Activated B cell treated with CpG ODN at 0.5 μM for 24 hours (primary cell): Measurements from ENCODE around the gene AGFG2. TPM values are rescaled to one million over a fixed set of nuclear protein-coding genes. Genes with fewer than 3 reads are reported as not detected.

Source experiments
- ATAC-seq: fragments of 200-7000 bp; cut with Tn5 transposase; one replicate; pipeline ENCODE4 v1.10.0; 2021; ENCODE audit warnings: low read depth, mild to moderate bottlenecking, moderate library complexity
- CTCF ChIA-PET: fragments of 350-600 bp; sonication (Branson Sonifier 250); formaldehyde crosslinking; loops from one replicate; lab custom pipeline; 2021; ENCODE audit warnings: antibody characterized with exemption; lab: Charles Lee
- POLR2A ChIA-PET: fragments of 350-600 bp; sonication (Branson Sonifier 250); formaldehyde crosslinking; loops from one replicate; lab custom pipeline; 2021; ENCODE audit warnings: antibody characterized with exemption; lab: Charles Lee
- DNase-seq: peaks from one replicate; pipeline ENCODE4 v3.0.0; 2022
- H3K27ac Mint-ChIP-seq: one replicate; pipeline ENCODE4 v1.8.0; 2020; ENCODE audit warnings: mixed read lengths
- H3K27me3 Mint-ChIP-seq: one replicate; pipeline ENCODE4 v1.8.0; 2021; ENCODE audit warnings: mixed read lengths
- H3K36me3 Mint-ChIP-seq: one replicate; pipeline ENCODE4 v1.8.0; 2021; ENCODE audit warnings: low read depth, mixed read lengths
- H3K4me1 Mint-ChIP-seq: one replicate; pipeline ENCODE4 v1.8.0; 2021; ENCODE audit warnings: mixed read lengths
- H3K4me3 Mint-ChIP-seq: one replicate; pipeline ENCODE4 v1.8.0; 2020; ENCODE audit warnings: mild to moderate bottlenecking, mixed read lengths
- H3K9me3 Mint-ChIP-seq: one replicate; pipeline ENCODE4 v1.8.0; 2020; ENCODE audit warnings: mixed read lengths
- CTCF ChIP-seq: fragments of 200-600 bp; IDR thresholded peaks from one replicate; pipeline ENCODE4 v1.8.0; 2022; ENCODE audit warnings: antibody characterized with exemption, mild to moderate bottlenecking
- intact Hi-C: fragments of 100-400 bp; cut with micrococcal nuclease; formaldehyde crosslinking; loops from one replicate; pipeline ENCODE4 v1.15.1; 2024
- total RNA-seq: library from RNA; stranded (reverse); gene quantifications from 2 replicates; pipeline ENCODE4 v1.2.3, GENCODE V29; 2022

AGFG2 gene
- total RNA-seq, 1 donor from 2014 or later: 9.5 TPM

GRCh38 chr7:100591596-100591995, 52.6 kb downstream of the AGFG2 start:
- no peak overlapping the region for H3K4me3 Mint-ChIP-seq
- H3K36me3 Mint-ChIP-seq: peaks cover under 1% of the 10 kb centered on the region
- CTCF ChIA-PET: no interaction called here

GRCh38 chr7:100595188-100595587, 56.2 kb downstream of the AGFG2 start:
- ATAC-seq: no peak
- ChIA-PET CTCF (no interaction called here), POLR2A (interaction anchor here (0.7 to 1.2 kb wide), 2 partner anchors 11 to 40 kb away, joined by 3 read pairs; no protein-coding TSS in a partner anchor)
- no peak for DNase-seq
- H3K27me3 Mint-ChIP-seq: peaks cover 10% of the 10 kb centered on the region
- H3K4me1 Mint-ChIP-seq: no peaks in the 10 kb centered on the region
- H3K4me3 Mint-ChIP-seq: no peak overlapping the region
- H3K9me3 Mint-ChIP-seq: no peaks in the 10 kb centered on the region
- intact Hi-C loops: no loop called here
- no peaks in the 10 kb centered on the region for H3K36me3 Mint-ChIP-seq
- H3K27ac Mint-ChIP-seq: no peak overlapping the region
- no peak for TF ChIP-seq CTCF

More at GRCh38 chr7:100591596-100591995, 52.6 kb downstream of the AGFG2 start:
- POLR2A ChIA-PET: interaction anchor here (0.6 to 0.7 kb wide), 3 partner anchors 31 to 261 kb away, joined by 3 to 4 read pairs (median 4); no protein-coding TSS in a partner anchor
- DNase-seq (no peak), ATAC-seq (no peak)
- no peak for TF ChIP-seq CTCF
- intact Hi-C loops: no loop called here
- no peaks in the 10 kb centered on the region for H3K9me3 Mint-ChIP-seq
- peaks cover 11% of the 10 kb centered on the region for H3K27me3 Mint-ChIP-seq
- no peak overlapping the region for H3K27ac Mint-ChIP-seq
- peaks cover under 1% of the 10 kb centered on the region for H3K4me1 Mint-ChIP-seq

GRCh38 chr7:100598425-100598824, 59.4 kb downstream of the AGFG2 start:
- DNase-seq (no peak), ATAC-seq (no peak)
- ChIA-PET POLR2A (interaction anchor here (0.5 to 1.7 kb wide), 4 partner anchors 10 to 13 kb away, joined by 5 to 9 read pairs (median 6); partner anchors contain the start of genes FBXO24 and LRCH4), CTCF (interaction anchor here (1.5 kb wide), 1 partner anchor 10 kb away, joined by 5 read pairs; no protein-coding TSS in a partner anchor)
- Mint-ChIP-seq H3K36me3 (no peaks in the 10 kb centered on the region), H3K27me3 (no peaks in the 10 kb centered on the region), H3K4me1 (no peaks in the 10 kb centered on the region), H3K9me3 (no peaks in the 10 kb centered on the region), H3K27ac (no peak overlapping the region), H3K4me3 (no peak overlapping the region)
- no peak for TF ChIP-seq CTCF
- intact Hi-C loops: no loop called here

- no peak overlapping the region for H3K4me3 Mint-ChIP-seq
- CTCF ChIA-PET: no interaction called here
Observed at GRCh38 chr7:100599911-100600729, 61.1 kb downstream of the AGFG2 start.

More at GRCh38 chr7:100599911-100600729, 61.1 kb downstream of the AGFG2 start:
- DNase-seq (no peak), ATAC-seq (no peak)
- TF ChIP-seq CTCF: no peak
- Mint-ChIP-seq H3K27me3 (no peaks in the 10 kb centered on the region), H3K27ac (no peak overlapping the region), H3K4me1 (peaks cover 9% of the 10 kb centered on the region), H3K9me3 (no peaks in the 10 kb centered on the region), H3K36me3 (no peaks in the 10 kb centered on the region)
- POLR2A ChIA-PET: interaction anchor here (0.7 kb wide), 1 partner anchor 32 kb away, joined by 11 read pairs; no protein-coding TSS in a partner anchor
- intact Hi-C loops: no loop called here
